Measurements from ENCODE around the gene KLHL29.

DNA sequence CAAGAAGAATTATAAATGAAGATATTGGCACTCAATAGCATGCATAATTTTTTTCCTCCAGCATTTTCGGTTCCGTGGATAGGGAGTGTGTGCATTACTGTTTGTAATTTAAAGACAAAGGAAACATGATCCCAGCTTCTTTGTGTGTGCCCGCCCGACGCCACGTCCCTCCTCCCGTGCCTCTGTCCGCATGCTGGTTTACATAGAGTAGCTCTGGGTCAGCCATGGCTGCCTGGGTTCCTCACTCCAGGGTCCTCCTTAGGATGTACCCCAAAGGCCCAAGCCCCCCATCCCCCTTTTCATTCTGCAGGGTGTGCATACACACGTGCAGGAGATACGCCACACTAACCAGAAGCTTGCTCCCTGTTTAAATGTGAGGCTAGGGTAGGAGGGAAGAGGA is 214.7 kb downstream of the KLHL29 start:
- TF ChIP-seq, protein P1, sequence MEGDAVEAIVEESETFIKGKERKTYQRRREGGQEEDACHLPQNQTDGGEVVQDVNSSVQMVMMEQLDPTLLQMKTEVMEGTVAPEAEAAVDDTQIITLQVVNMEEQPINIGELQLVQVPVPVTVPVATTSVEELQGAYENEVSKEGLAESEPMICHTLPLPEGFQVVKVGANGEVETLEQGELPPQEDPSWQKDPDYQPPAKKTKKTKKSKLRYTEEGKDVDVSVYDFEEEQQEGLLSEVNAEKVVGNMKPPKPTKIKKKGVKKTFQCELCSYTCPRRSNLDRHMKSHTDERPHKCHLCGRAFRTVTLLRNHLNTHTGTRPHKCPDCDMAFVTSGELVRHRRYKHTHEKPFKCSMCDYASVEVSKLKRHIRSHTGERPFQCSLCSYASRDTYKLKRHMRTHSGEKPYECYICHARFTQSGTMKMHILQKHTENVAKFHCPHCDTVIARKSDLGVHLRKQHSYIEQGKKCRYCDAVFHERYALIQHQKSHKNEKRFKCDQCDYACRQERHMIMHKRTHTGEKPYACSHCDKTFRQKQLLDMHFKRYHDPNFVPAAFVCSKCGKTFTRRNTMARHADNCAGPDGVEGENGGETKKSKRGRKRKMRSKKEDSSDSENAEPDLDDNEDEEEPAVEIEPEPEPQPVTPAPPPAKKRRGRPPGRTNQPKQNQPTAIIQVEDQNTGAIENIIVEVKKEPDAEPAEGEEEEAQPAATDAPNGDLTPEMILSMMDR (conservative IDR thresholded peaks at IDR 0.05; ENCODE audit: low read depth, low read length), result no peak
- no peak for TF ChIP-seq EZH2 (IDR thresholded peaks at IDR 0.05; ENCODE audit: borderline replicate concordance, low read depth, low read length, poor library complexity, severe bottlenecking)
